T-cell (primary cell): ENCODE results near the gene HSF2BP. TPM values are rescaled to one million over a fixed set of nuclear protein-coding genes. Genes with fewer than 3 reads are reported as not detected.

Experiments
- ATAC-seq, 4 experiments: fragments of 200-7000 bp in 3 of 4; fragments of 150-1000 bp in 1 of 4; cut with Tn5 transposase; replicated peaks in 1 of 4; 1 replicate in 3 of 4; 2 replicates in 1 of 4; pipeline ENCODE4 v1.10.0; 2021; ENCODE audit warnings: moderate library complexity in 3 of 4, mild to moderate bottlenecking in 2 of 4, moderate number of reproducible peaks in 1 of 4
- CTCF ChIA-PET, 2 donors: fragments of 300-600 bp; sonication (Branson Sonifier 250); formaldehyde crosslinking; loops; one replicate each; lab custom pipeline; 2022; ENCODE audit warnings: antibody characterized with exemption in 2 of 2; lab: Charles Lee
- POLR2A ChIA-PET, 2 donors: fragments of 300-600 bp; sonication (Branson Sonifier 250); formaldehyde crosslinking; loops; one replicate each; lab custom pipeline; 2022; ENCODE audit warnings: antibody characterized with exemption in 2 of 2; lab: Charles Lee
- DNase-seq, 35 experiments: peaks; one replicate each; pipeline versions ENCODE4 v3.0.0 to v3.0.0-alpha.2; 2013 to 2023
- H3K27ac ChIP-seq: one replicate; pipeline ENCODE4 v1.5.1; 2013; ENCODE audit warnings: low read length
- H3K27me3 ChIP-seq, 2 experiments: replicated peaks in 1 of 2; 1 replicate in 1 of 2; 2 replicates in 1 of 2; pipeline versions ENCODE4 v1.6.1 to v1.7.0; 2013; ENCODE audit warnings: low read length in 1 of 2, mixed read lengths in 1 of 2; ENCODE audit not compliant: control insufficient read depth in 2 of 2, insufficient read depth in 2 of 2; ENCODE audit errors: extremely low read depth in 1 of 2
- H3K36me3 ChIP-seq, 2 donors: 1 replicate in 1 of 2; 2 replicates in 1 of 2; pipeline versions ENCODE4 v1.6.1 to v1.7.0; 2013; ENCODE audit warnings: low read length in 1 of 2; ENCODE audit not compliant: control insufficient read depth in 2 of 2, insufficient read depth in 1 of 2; ENCODE audit errors: extremely low read depth in 1 of 2
- H3K4me1 ChIP-seq, 2 experiments: 1 replicate in 1 of 2; 2 replicates in 1 of 2; pipeline versions ENCODE4 v1.6.1 to v1.7.0; 2013; ENCODE audit warnings: low read length in 2 of 2, mixed read lengths in 1 of 2; ENCODE audit not compliant: insufficient read depth in 2 of 2, control insufficient read depth in 1 of 2; ENCODE audit errors: extremely low read depth in 1 of 2
- H3K4me3 ChIP-seq, 2 donors: 1 replicate in 1 of 2; 2 replicates in 1 of 2; pipeline versions ENCODE4 v1.5.1 to v1.7.0; 2013; ENCODE audit warnings: mild to moderate bottlenecking in 2 of 2, low read length in 1 of 2, moderate library complexity in 1 of 2; ENCODE audit not compliant: control insufficient read depth in 1 of 2; ENCODE audit errors: extremely low read depth in 1 of 2
- H3K9me3 ChIP-seq: 2 replicates; pipeline ENCODE4 v1.7.0; 2013
- H3K27ac Mint-ChIP-seq, 2 donors: one replicate each; pipeline ENCODE4 v1.8.0; 2020 to 2021; ENCODE audit warnings: mild to moderate bottlenecking in 2 of 2, mixed read lengths in 2 of 2
- H3K27me3 Mint-ChIP-seq, 2 donors: one replicate each; pipeline ENCODE4 v1.8.0; 2021 to 2022; ENCODE audit warnings: mixed read lengths in 2 of 2
- H3K36me3 Mint-ChIP-seq: one replicate; pipeline ENCODE4 v1.8.0; 2021; ENCODE audit warnings: mixed read lengths
- H3K4me1 Mint-ChIP-seq, 3 donors: one replicate each; pipeline ENCODE4 v1.8.0; 2020 to 2022; ENCODE audit warnings: mixed read lengths in 3 of 3, mild to moderate bottlenecking in 1 of 3
- H3K4me3 Mint-ChIP-seq, 3 donors: one replicate each; pipeline ENCODE4 v1.8.0; 2020 to 2022; ENCODE audit warnings: mild to moderate bottlenecking in 3 of 3, mixed read lengths in 3 of 3, moderate library complexity in 3 of 3
- H3K9me3 Mint-ChIP-seq, 3 donors: one replicate each; pipeline ENCODE4 v1.8.0; 2020 to 2022; ENCODE audit warnings: mixed read lengths in 3 of 3
- WGBS: methylation state at CpG from one replicate; pipeline ENCODE4 v1.1.5; 2013; ENCODE audit warnings: missing lambda C conversion rate; ENCODE audit not compliant: insufficient coverage; 5-methylcytosine and 5-hydroxymethylcytosine counted together
- total RNA-seq, 35 experiments: library from RNA in 6 of 35; stranded (reverse) in 6 of 35; fragments of 120-200 nt in 1 of 35; gene quantifications; one replicate each; pipeline versions ENCODE4 v1.2.1 to v1.2.4 and lab custom pipeline; 2013 to 2026

The HSF2BP gene
- total RNA-seq, 5 donors from 2014 or later (not counting 1 experiment from before 2014, with no cell fraction given), result 0.60 to 2.2 (median 0.80) TPM

GRCh38 chr21:43611598-43612369 lies 47.5 kb downstream of the HSF2BP start:
- no peaks in the 10 kb centered on the region for H3K4me1 Mint-ChIP-seq
- H3K4me1 ChIP-seq, result no peaks in the 10 kb centered on the region
- DNase-seq (peak in 3 of 35 experiments; percentile 2 to 13 (median 7)), ATAC-seq (no peak)
- ChIA-PET CTCF (interaction anchor here in 1 of 2 donors (0.6 kb wide), 1 partner anchor 16 kb away, joined by 3 read pairs; no protein-coding TSS in a partner anchor), POLR2A (no interaction called here)
- 84% methylated on average over 7 of the region's 8 CpGs for WGBS
- no peak overlapping the region for H3K4me3 ChIP-seq
- H3K27ac Mint-ChIP-seq, result no peak overlapping the region
- no peaks in the 10 kb centered on the region for H3K9me3 Mint-ChIP-seq
- H3K27me3 Mint-ChIP-seq, result no peaks in the 10 kb centered on the region
- no peaks in the 10 kb centered on the region for H3K36me3 Mint-ChIP-seq
- no peaks in the 10 kb centered on the region for H3K36me3 ChIP-seq
- peaks cover 0 to 4% of the 10 kb centered on the region in 2 experiments for H3K27me3 ChIP-seq
- no peaks in the 10 kb centered on the region for H3K9me3 ChIP-seq
- H3K4me3 Mint-ChIP-seq, result no peak overlapping the region
- H3K27ac ChIP-seq, result no peak overlapping the region

- Histone ChIP-seq H3K27me3 (peaks cover 0 to 18% of the 10 kb centered on the region in 2 experiments), H3K9me3 (no peaks in the 10 kb centered on the region), H3K36me3 (no peaks in the 10 kb centered on the region), H3K27ac (no peak overlapping the region), H3K4me1 (no peaks in the 10 kb centered on the region), H3K4me3 (no peak overlapping the region)
- ChIA-PET POLR2A (no interaction called here), CTCF (interaction anchor here in 1 of 2 donors (0.9 kb wide), 1 partner anchor 1274 kb away, joined by 3 read pairs; no protein-coding TSS in a partner anchor)
- Mint-ChIP-seq H3K9me3 (no peaks in the 10 kb centered on the region), H3K27me3 (no peaks in the 10 kb centered on the region), H3K4me1 (no peaks in the 10 kb centered on the region), H3K27ac (no peak overlapping the region), H3K36me3 (no peaks in the 10 kb centered on the region), H3K4me3 (no peak overlapping the region)
- ATAC-seq (no peak), DNase-seq (no peak)
- WGBS, result 80% methylated on average over 4 of the region's 8 CpGs
Measured at GRCh38 chr21:43609501-43610340, 49.6 kb downstream of the HSF2BP start.

GRCh38 chr21:43608664-43609063 lies 50.6 kb downstream of the HSF2BP start:
- CTCF ChIA-PET, result no interaction called here
- Mint-ChIP-seq H3K27ac (no peak overlapping the region), H3K4me1 (no peaks in the 10 kb centered on the region), H3K4me3 (no peak overlapping the region), H3K27me3 (no peaks in the 10 kb centered on the region), H3K9me3 (no peaks in the 10 kb centered on the region), H3K36me3 (no peaks in the 10 kb centered on the region)
- DNase-seq (no peak), ATAC-seq (no peak)
- POLR2A ChIA-PET, result no interaction called here
- no peaks in the 10 kb centered on the region for H3K9me3 ChIP-seq
- H3K4me3 ChIP-seq, result no peak overlapping the region
- no peak overlapping the region for H3K27ac ChIP-seq
- WGBS, result 67% methylated on average over 1 of the region's 2 CpGs
- no peaks in the 10 kb centered on the region for H3K36me3 ChIP-seq
- peaks cover 0 to 22% of the 10 kb centered on the region in 2 experiments for H3K27me3 ChIP-seq
- no peaks in the 10 kb centered on the region for H3K4me1 ChIP-seq

GRCh38 chr21:43608225-43608624 lies 51.1 kb downstream of the HSF2BP start:
- ChIA-PET POLR2A (no interaction called here), CTCF (no interaction called here)
- WGBS, result 26% methylated on average over 2 of the region's 3 CpGs
- H3K9me3 Mint-ChIP-seq, result no peaks in the 10 kb centered on the region
- peaks cover 0 to 22% of the 10 kb centered on the region in 2 experiments for H3K27me3 ChIP-seq
- H3K9me3 ChIP-seq, result no peaks in the 10 kb centered on the region
- no peak overlapping the region for H3K4me3 ChIP-seq
- H3K4me3 Mint-ChIP-seq, result no peak overlapping the region
- H3K27ac ChIP-seq, result no peak overlapping the region
- no peaks in the 10 kb centered on the region for H3K27me3 Mint-ChIP-seq
- no peak for ATAC-seq
- H3K36me3 Mint-ChIP-seq, result no peaks in the 10 kb centered on the region
- H3K27ac Mint-ChIP-seq, result no peak overlapping the region
- H3K4me1 Mint-ChIP-seq, result no peaks in the 10 kb centered on the region
- H3K4me1 ChIP-seq, result no peaks in the 10 kb centered on the region
- H3K36me3 ChIP-seq, result no peaks in the 10 kb centered on the region
- DNase-seq, result no peak

- no peaks in the 10 kb centered on the region for H3K27me3 Mint-ChIP-seq
- no peak overlapping the region for H3K27ac ChIP-seq
- H3K36me3 Mint-ChIP-seq, result no peaks in the 10 kb centered on the region
- H3K9me3 Mint-ChIP-seq, result no peaks in the 10 kb centered on the region
- no peak for ATAC-seq
- no peak overlapping the region for H3K4me3 Mint-ChIP-seq
- no peaks in the 10 kb centered on the region for H3K36me3 ChIP-seq
- CTCF ChIA-PET, result no interaction called here
- no peaks in the 10 kb centered on the region for H3K9me3 ChIP-seq
- peaks cover 0 to 22% of the 10 kb centered on the region in 2 experiments for H3K27me3 ChIP-seq
- no peak for DNase-seq
- peaks cover 0 to 12% (median 8%) of the 10 kb centered on the region in 3 donors for H3K4me1 Mint-ChIP-seq
- POLR2A ChIA-PET, result no interaction called here
- H3K4me1 ChIP-seq, result no peaks in the 10 kb centered on the region
- no peak overlapping the region for H3K4me3 ChIP-seq
- 80% methylated on average over 4 of the region's 15 CpGs for WGBS
- H3K27ac Mint-ChIP-seq, result no peak overlapping the region
Measured at GRCh38 chr21:43605320-43606215, 53.7 kb downstream of the HSF2BP start.
